RPMI8226 (cell line): ENCODE measurements around the gene EGR2.
A peak's percentile ranks its signal among the peaks of the same experiment; 100 is the strongest.

Source experiments
- DNase-seq: peaks from one replicate; pipeline ENCODE4 v3.0.0-alpha.2; 2015

Gene EGR2

GRCh38 chr10:62816331-62817120 is at the start of gene EGR2:
Gene EGR2, minus strand, starts transcription at chr10:62816366. Its CDS starts 337 bp downstream, at chr10:62816029.
- peak; percentile 88 for DNase-seq

DNA sequence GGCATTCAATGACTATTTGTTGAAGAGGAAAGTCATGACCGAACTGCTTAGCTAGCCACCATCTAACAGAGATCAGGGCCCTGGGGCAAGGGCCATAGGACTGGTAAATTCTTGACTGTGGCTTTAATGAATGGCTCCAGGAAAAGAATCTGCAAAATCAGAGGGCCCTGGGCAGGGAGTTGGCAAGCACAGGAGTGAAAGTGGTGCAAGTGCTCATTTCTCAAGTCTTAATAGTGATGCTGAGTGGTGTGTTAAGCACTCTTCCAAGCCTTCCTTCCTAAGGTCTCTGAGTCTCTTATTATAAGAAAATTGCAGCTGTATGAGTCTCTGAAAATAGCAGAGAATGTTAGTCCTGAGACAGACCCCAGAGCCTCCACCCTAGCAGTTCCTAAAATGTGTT is 46.3 kb upstream of the EGR2 start:
- DNase-seq = no peak

DNA sequence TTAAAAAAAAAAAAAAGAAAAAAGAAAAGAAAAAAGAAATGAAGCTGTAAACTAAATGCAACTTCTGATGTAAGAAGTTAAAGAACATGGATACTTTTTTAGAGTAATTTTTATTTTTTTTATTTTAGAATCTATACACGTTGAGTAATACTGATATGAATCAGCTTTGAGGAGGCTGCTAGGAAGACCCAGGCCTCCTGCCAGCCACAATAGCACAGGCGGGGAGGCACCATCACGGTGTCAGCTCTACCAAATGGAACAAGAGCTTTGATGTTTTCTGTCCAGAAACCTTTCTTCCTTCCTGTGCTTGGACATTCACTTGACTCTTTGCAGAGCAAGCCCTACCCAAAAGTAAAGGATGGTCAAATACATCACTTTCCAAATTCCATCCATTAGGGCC is 45.3 kb upstream of the EGR2 start:
- no peak for DNase-seq

DNA sequence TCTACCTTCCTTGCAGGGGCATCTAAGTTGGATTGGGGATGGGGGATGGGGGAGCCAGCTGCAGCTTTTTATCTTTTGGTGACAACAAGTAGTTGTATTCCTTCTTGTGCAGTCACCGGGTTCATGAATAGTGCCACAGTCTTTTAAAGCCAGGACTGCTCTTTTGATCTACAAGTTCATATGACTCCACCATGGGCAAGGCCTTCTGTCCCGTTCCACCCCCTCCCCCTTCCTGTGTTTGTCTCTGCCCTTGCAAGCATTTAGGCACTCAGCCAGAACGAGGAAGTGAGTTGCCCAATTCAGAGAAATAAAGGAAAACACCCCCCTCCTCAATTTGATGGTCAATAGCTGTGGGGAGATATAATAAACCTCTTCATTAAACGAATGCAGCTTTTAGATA is 44.8 kb upstream of the EGR2 start:
- DNase-seq = no peak

DNA sequence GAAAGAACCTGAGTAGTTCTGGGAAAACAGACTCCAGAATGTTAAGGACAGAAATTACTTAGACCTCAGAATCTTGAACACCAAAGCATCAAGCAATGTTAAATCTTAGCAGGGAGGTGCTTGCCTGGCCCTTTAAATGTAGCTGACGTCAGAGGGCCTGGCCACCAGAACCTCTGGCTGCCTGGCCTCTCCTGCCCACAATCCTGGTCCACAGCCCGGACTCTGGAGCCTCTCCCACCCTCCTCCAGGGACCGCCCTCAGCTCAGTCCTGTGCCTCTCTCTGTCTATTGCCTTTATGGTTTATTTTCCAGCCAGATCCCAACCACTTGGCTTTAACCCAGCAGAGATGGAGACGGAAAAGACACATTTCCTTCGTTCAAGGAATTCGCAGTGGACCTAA is 42.2 kb upstream of the EGR2 start:
- no peak for DNase-seq

DNA sequence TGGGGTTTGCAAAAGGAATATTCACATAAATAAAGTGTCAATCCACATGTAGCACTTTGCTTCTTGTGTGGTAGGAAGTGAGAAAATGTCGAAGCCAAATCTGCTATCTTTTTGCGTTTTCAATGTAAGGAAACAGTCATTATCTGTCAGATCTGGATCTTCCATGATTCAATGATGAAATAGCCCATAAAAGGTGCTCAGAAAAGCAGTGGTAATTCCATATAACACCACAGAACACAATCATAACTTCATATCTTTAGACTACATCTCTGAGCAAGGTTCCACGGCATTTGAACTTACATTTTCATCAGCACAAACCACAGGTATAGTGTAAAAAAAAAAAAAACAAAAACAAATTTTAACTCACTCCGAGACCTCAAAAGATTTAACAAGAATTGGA is 39.9 kb upstream of the EGR2 start:
- no peak for DNase-seq

DNA sequence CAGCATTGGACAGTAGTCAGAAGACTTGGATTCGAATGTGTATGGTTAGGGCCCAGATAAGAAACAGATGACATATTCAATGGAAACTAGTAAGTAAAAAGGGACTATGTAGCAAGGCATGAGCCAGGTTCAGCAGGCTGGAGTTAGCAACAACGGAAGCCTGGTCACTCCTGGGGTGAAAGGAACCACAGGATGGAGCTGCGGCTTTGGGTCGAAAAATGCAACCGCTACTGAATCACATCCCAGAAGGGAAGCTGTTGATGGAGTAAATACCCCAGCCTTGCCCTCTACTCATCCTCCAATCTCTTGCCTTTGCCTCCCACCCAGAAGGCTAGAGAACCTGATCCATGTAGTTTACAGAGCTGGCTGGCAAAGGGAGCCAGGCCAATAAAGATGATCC is 37.5 kb upstream of the EGR2 start:
- DNase-seq = no peak

DNA sequence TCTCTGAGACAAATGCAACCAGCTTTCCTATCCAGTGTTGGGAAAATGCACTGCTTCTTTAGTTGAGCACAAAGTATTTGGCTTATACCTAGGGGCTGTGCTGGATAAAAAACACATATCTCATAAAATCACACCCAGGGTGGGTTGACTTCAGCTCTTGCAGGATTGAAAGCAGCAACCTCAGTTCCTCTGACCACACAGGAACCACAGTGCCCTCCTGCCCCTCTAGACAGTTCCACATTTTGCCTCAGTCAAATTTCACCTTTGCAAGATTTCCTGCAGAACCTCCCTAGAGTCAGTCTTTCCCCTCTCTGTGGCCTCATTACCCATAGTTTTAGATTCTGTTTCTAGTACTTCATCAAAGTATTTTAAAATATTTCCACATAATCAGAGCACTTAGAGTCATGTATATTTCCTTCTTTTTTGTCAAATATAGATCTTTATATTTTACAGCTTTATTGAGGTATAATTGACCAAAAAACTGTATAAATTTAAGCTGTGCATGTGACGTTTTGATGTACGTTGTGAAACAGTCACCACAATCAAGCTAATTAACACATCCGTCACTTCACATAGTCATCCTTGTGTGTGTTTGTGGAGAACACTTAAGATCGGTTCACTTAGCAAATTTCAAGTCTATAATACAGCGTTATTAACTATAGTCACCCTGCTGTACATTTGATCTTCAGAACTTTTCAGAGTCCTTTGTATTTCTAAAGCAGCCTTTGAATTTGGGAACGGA is 37.0 kb upstream of the EGR2 start:
- DNase-seq = no peak

DNA sequence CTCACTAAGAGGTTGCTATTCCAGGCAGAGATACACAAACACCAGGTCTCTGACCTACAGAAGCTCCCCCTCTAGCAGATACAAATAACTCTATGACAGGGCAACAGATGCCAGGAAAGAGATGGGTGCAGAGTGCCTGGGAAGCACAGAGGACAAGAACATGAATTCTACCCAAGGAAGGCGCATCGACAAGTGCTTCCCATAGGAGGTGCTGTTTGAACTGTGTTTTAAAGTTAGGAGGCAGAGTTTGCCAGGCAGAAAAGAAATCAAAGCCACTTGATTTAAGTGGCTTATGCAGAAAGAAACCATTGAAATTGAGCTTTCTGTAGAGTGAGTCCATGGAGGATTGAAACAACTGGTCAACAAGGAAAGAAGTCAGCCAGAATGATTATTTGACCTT is 35.3 kb upstream of the EGR2 start:
- no peak for DNase-seq

GRCh38 chr10:62850646-62851045 is 34.5 kb upstream of the EGR2 start:
- no peak for DNase-seq

DNA sequence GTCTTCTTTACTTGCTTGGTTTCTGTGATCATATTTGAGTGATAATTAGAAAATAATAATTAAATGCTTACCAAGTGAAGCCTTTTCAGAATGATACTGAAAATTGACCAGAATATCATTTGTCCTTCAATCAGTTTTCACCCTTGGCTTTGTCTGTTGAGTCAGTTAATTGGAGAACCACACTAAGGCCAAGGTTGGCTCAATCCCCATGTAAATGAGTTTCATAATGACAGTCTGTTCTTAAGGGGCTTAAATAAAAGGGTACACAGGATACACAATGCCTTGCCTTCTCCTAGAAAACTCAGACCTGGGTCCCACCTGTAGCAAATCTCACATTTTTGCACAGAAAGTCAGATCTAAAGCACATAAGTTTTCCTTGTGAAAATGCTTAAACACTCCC is 31.3 kb upstream of the EGR2 start:
- DNase-seq = no peak

DNA sequence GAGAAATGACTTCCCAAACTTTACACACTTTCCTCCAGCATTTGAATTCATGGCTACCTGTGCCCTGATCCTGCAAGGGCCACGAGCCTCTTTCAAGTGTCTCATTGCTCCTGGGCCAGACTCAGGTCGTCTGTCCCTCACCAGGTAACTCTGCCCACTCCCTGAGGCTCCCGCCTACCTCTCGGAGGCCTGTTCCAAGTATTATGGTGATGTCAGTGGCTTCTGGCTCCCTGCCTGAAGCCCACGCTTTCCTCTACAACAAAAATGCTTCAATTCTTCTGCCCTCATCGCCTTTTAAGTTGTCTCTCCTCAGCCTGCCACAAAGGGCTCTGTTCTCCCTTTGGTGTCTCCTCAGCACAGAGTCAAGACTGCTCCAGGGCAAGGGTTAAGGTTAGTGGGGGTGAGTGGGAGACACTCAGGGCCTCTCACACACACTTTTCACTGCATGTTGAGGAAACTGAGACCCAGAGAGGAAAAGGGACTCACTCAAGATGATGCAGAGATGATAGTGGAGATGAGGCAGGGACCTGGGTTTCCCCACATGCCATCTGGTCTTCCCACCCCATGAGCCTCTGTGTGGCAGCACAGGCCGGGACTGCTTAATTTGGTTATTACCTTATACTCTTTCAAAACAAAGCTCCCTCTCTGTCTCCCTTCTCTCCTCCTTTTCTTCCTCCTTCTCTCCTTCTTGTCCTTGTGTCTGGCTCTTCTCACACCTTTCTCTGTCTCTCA is 28.3 kb upstream of the EGR2 start:
- no peak for DNase-seq

DNA sequence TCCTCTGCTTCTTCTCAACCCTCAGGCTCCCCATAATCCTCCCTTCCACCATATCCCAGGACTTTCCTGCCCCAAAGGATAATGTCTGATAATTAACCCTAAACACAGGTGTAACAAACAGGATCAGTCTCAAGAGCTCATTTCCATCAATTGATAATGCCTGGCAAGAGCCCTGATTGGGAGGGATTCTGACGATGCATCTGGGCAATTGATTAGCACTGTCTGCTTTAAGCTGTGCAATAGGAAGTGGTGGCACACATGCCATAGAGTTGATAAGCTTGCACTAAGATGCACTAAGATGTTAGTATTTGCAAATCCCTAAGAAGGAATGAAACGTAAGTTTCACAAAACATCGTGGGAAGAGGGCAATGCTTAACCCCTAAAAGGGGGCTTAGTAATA is 27.4 kb upstream of the EGR2 start:
- DNase-seq = no peak

DNA sequence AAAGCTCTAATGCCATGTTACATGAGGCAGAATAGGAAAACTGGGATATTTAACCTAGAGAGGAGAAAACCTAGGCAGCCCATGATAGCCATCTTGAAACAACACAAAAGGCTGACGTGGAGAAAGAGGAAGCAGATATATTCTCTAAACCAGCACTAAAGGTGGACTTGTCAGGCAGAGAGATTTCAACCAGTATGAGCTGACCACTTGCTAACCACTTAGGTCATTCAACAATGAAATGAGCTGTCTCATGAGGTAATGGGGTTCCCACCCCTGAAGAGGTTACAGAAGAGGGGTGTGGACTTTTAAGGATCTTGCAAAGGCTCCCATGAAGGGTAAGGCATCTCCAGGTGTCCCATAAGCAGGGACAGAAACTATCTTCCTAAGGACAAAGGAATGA is 26.8 kb upstream of the EGR2 start:
- no peak for DNase-seq

GRCh38 chr10:62839590-62839989 is 23.4 kb upstream of the EGR2 start:
- DNase-seq = no peak

DNA sequence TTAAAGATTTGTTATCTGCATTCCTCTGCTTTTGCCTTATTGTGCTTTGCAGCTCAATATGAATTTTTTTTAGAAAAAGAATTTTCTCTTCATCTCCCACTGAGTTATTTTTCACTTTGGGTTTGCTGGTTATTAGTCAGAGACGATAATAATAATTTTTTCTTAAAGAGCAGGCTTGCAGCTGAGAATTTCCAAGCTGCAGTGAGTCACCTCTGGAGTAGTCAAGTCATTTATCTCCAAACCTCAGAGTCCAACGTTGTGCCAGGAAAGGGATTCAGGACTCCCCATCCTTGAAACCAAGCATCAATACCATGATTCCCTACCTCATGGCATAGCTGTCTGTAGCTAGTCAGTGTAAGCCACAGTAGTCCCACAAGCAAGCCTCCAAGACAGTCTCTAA is 15.2 kb upstream of the EGR2 start:
- DNase-seq = no peak

DNA sequence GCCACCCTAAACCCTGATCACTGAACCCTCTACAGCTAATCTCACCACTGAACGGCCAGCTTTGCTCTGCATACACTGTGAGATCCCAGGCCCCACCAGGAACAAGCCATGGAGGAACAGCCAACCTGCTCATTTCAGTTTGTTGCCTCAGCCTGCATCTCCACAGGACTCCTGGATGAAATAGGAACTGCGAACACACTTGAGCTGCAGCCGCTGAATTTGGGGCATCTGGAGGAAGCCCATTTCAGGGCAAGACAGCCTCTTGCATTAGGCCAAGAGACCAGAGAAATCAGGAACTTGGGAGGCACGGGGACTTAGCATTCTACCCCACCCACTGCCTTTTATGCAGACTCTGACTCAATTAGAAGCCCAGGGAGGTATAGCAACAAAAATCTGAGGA is 14.5 kb upstream of the EGR2 start:
- DNase-seq = no peak

DNA sequence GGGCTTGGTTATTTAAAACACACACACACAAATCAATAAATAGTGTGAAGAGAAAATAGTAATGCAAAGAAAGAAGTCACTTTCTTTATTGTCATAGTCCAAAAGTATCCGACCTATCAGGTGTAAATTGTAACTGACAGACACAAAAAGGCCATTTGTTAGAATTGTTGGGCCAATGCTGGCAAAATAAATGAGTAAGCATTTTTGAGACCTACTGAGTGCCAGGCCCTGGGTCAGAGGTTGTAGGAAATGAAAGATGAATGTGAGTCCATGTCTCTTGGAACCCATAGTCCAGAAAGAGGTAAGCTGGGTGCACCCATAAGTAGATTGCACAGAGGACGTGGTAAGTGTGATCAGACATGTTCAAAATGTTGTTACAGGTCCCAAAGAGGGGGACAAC is 13.5 kb upstream of the EGR2 start:
- DNase-seq = no peak

DNA sequence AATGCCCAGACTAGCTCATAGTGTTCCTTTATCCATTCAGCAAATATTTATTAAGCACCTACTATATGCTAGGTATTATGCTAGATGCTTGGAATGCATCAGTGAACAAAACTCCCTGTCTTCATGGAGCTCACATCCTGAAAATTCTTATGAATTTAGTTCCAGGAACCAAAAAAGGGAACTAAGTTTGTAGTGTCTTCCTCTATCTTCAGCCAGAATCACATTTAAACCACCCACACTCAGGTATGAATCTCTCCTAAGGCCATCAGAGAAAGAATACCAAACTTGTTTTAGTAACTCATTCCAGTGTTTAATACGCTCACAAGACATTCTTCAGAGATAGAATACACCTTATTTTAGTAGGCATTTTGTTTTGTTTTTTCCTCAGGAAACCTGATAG is 10.1 kb upstream of the EGR2 start:
- DNase-seq = no peak

GRCh38 chr10:62820586-62820985 is 4.4 kb upstream of the EGR2 start:
- no peak for DNase-seq

GRCh38 chr10:62819141-62819920 is 3.2 kb upstream of the EGR2 start:
- DNase-seq = no peak

GRCh38 chr10:62818426-62819011 is 2.4 kb upstream of the EGR2 start:
- peak; percentile 48 for DNase-seq
